Measurements from ENCODE around the gene PRKAG3.
"Not testable (repeated sequence)": the region's sequence is repeated elsewhere in the genome, so short reads cannot be mapped to it uniquely, and the experiment has no call there.

PRKAG3 gene

DNA sequence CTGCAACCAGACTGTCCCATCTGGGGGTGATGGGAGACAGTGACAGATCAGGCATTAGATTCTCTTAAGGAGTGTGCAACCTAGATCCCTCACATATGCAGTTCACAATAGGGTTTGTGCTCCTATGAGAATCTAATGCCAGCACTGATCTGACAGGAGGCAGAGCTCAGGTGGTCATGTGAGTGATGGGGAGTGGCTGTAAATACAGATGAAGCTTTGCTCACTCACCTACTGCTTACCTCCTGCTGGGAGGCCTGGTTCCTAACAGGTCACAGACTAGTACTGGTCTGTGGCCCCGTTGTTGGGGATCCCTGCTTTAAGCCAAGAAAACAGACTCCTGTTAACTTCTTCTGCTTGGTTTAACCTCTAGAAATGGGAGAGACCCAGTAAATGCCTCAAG is 46.5 kb downstream of the PRKAG3 start:
- Mint-ChIP-seq H3K4me1 (peaks cover 4% of the 10 kb centered on the region), H3K4me3 (no peak overlapping the region), H3K27me3 (peaks cover 65% of the 10 kb centered on the region), H3K9me3 (no peaks in the 10 kb centered on the region), H3K27ac (no peak overlapping the region), H3K36me3 (no peaks in the 10 kb centered on the region)
- CTCF ChIA-PET = no interaction called here
- no peak for DNase-seq

DNA sequence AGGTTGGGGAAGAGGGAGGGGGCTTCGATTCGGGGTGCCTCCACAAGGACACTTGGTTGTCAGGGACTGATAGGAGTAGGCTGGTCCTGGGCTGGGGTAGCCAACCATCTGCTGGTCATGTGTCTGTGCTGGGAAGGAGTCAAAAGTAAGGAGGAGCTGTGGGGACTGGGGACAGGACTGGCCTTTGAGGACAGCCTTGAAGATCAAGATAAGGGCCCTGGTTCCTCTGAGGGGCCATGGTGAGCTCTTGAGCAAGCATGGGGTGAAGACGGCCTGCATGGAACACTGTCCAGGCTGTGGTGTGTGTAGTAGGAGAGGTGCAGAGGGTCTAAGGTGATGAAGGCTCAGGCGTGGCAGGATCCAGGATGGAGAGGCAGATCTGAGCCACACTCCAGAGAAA is 47.9 kb downstream of the PRKAG3 start:
- CTCF ChIA-PET = interaction anchor here (0.8 to 1.6 kb wide), 3 partner anchors 64 to 82 kb away, joined by 3 to 4 read pairs (median 3); no protein-coding TSS in a partner anchor
- peaks cover 69% of the 10 kb centered on the region for H3K27me3 Mint-ChIP-seq
- H3K4me1 Mint-ChIP-seq = peaks cover 4% of the 10 kb centered on the region
- H3K36me3 Mint-ChIP-seq = no peaks in the 10 kb centered on the region
- no peak overlapping the region for H3K4me3 Mint-ChIP-seq
- H3K9me3 Mint-ChIP-seq = no peaks in the 10 kb centered on the region
- no peak overlapping the region for H3K27ac Mint-ChIP-seq
- DNase-seq = no peak

DNA sequence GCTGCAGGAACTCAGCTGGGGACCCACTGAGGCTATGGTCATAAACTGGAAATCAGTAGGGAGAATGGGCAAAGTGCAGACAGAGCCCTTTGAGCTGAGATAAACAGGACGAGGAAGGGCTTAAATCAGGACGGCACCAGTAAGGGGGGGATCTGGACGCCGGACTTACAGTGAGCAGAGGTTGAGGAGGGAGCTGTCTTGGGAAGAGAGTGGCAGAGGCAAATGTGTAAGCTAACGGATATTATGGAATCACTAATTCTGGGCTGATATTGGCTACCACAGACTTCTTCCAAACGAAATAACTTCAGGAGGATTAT is 49.1 kb downstream of the PRKAG3 start:
- no peaks in the 10 kb centered on the region for H3K36me3 Mint-ChIP-seq
- no peak overlapping the region for H3K27ac Mint-ChIP-seq
- peaks cover 4% of the 10 kb centered on the region for H3K9me3 Mint-ChIP-seq
- peaks cover 69% of the 10 kb centered on the region for H3K27me3 Mint-ChIP-seq
- peaks cover 4% of the 10 kb centered on the region for H3K4me1 Mint-ChIP-seq
- CTCF ChIA-PET = interaction anchor here (0.6 to 1.6 kb wide), 3 partner anchors 65 to 73 kb away, joined by 3 to 4 read pairs (median 3); no protein-coding TSS in a partner anchor
- no peak overlapping the region for H3K4me3 Mint-ChIP-seq
- no peak for DNase-seq

DNA sequence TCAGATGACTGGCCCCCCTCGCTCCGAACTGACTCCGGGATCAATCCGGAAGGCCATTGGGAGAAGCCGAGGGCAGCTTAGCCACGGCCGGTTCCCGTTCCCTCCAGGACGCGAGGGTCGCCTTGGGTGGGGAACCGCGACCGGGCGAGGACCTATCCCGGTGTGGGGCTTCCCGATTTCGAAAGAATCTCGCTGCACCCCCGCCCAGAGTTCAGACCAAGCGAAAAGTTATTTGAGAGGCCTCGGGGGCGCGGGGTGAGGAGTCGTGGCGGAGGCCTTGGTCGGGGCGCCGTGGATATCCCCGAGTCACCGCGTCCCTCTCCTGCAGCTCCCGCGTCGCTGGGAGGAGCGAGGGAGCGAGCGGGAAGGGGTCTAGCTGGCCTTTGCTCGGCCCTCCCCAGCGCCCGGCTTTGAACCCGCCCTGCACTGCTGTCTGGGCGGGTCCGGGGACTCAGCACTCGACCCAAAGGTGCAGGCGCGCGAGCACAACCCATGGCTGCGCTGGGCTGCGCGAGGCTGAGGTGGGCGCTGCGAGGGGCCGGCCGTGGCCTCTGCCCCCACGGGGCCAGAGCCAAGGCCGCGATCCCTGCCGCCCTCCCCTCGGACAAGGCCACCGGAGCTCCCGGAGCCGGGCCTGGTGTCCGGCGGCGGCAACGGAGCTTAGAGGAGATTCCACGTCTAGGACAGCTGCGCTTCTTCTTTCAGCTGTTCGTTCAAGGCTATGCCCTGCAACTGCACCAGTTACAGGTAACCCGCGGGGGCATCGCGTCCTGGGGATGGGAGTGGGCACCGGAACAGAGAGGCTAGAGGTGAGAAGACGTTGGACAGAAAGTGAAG is 49.7 kb downstream of the PRKAG3 start, which contains the start of gene CYP27A1:
CYP27A1 (plus strand) TSS at position 457 of the 837 bp plus-strand sequence; CDS start at position 493, 36 bp downstream.
- peaks cover 67% of the 10 kb centered on the region for H3K27me3 Mint-ChIP-seq
- H3K27ac Mint-ChIP-seq = no peak within 1 kb of the TSS
- no peak for DNase-seq

DNA sequence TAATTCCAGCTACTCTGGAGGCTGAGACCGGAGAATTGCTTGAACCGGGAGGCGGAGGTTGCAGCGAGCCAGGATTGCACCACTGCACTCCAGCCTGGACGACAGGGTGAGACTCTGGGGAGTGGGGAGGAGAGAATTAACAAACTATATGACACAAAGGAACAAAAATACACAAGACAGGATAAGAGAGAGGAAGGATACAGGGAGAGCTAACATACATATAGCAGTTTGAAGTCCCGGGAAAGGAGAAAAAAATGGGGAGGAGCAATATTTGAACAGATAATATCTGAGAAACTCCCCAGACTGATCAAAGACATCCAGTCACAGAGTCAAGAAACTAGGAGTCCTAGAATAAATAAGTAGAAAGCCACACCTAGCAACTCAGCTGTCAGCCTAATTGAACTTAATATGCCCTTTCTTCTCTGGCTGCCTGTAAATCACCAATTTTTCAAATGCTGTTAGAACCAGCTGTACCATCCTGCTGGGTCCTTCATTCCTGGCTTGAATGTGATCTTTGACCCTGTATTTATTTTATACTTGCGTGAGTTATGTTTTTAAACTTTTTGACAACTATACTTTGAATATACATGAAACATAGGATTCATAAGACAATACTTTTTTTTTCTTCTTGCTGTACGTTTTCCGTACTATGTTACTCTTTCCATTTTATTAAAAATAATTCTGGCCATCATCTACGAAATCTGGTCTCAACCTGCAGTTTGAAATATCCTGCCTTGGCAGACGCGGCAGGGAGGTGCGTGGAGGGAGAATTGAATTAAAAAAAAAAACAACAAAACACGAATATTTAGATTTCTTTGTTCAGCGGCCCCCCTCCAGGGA is 50.5 kb downstream of the PRKAG3 start:
- Mint-ChIP-seq H3K4me1 (peaks cover 4% of the 10 kb centered on the region), H3K4me3 (no peak overlapping the region), H3K36me3 (peaks cover 3% of the 10 kb centered on the region), H3K27me3 (peaks cover 61% of the 10 kb centered on the region), H3K9me3 (peaks cover 13% of the 10 kb centered on the region), H3K27ac (no peak overlapping the region)
- no peak for DNase-seq
- CTCF ChIA-PET = interaction anchor here (0.9 kb wide), 1 partner anchor 69 kb away, joined by 3 read pairs; no protein-coding TSS in a partner anchor

More for the DNA sequence above, 49.7 kb downstream of the PRKAG3 start, which contains the start of gene CYP27A1:
- Mint-ChIP-seq H3K9me3 (peaks cover 9% of the 10 kb centered on the region), H3K4me3 (no peak within 1 kb of the TSS), H3K4me1 (peaks cover 4% of the 10 kb centered on the region), H3K36me3 (peaks cover 3% of the 10 kb centered on the region)
- CTCF ChIA-PET = interaction anchor here (0.6 to 1.6 kb wide), 3 partner anchors 66 to 73 kb away, joined by 3 to 4 read pairs (median 3); no protein-coding TSS in a partner anchor

DNA sequence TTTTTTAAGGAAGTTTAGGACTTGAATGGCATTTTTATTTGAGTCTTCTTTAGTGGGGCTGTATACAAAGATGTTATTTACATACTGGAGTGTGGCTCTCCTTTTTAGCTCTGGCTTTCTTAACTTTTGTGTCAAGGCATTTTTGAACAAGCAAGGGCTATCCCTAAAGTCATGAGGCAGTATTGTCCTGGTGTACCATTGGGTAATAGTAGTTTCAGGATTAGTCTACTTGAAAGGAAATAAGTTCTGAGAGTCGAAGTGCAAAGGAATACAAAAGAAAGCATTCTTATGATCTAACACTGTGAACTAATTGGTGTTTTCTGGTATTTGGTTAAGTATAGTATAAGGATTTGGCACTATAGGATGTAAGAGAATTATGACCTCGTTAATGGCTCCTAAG is 51.6 kb downstream of the PRKAG3 start:
- no peak overlapping the region for H3K27ac Mint-ChIP-seq
- peaks cover 3% of the 10 kb centered on the region for H3K36me3 Mint-ChIP-seq
- peaks cover 51% of the 10 kb centered on the region for H3K27me3 Mint-ChIP-seq
- CTCF ChIA-PET = no interaction called here
- peaks cover 4% of the 10 kb centered on the region for H3K4me1 Mint-ChIP-seq
- no peak overlapping the region for H3K4me3 Mint-ChIP-seq
- peaks cover 15% of the 10 kb centered on the region for H3K9me3 Mint-ChIP-seq
- DNase-seq = no peak

DNA sequence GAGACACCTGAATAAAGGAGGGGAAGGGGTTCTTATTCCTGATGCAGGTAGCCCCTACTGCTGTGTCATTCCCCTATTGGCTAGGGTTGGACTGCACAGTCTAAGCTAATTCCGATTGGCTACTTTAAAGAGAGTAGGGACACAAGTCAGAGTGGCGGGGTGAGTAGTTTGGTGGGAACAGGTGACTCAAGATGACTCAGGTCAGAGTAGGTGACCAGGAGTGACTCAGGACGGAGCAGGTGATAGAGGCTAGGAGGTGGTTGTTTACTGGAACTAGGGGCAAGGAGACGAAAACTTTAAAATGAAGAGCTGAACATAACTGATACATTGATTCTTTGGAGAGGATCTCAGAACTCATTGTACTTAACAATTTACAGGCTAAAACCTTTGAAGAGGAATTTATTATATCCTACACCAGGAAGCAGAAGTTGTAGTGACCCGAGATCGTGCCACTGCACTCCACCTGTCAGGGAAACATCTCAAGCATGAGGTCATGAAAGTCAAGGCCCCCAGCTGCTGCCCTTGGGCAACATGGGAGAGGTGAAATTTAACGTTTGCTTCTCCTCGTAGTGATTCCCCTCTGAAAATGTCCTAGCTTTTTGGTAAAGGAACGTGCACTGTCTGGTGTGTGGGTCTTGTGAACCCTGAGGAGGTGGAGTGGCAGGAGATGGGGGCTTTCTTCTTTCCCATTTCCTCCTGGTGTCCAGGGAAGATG is 54.2 kb downstream of the PRKAG3 start:
- peaks cover 3% of the 10 kb centered on the region for H3K36me3 Mint-ChIP-seq
- H3K9me3 Mint-ChIP-seq = peaks cover 15% of the 10 kb centered on the region
- CTCF ChIA-PET = interaction anchor here (0.6 kb wide), 1 partner anchor 15 kb away, joined by 3 read pairs; no protein-coding TSS in a partner anchor
- H3K27ac Mint-ChIP-seq = no peak overlapping the region
- DNase-seq = no peak
- peaks cover 4% of the 10 kb centered on the region for H3K4me1 Mint-ChIP-seq
- H3K27me3 Mint-ChIP-seq = peaks cover 30% of the 10 kb centered on the region
- H3K4me3 Mint-ChIP-seq = no peak overlapping the region

DNA sequence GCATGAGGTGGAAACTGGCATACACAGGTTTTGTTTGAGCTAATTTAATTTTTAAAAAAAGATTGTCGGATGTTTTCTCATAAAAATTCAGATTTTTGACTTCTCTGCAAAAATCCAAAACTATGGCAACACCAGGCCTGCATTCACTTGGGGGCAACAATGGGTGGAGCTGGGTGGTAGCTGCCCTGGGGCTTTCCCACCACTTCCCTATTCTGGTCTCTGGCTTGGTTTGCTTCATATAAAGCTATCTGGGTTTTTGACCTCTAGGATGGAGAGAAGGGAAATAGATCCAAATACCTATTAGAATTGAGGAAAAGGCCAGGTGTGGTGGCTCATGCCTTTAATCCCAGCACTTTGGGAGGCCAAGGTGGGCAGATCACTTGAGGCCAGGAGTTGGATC is 55.1 kb downstream of the PRKAG3 start:
- no peak for DNase-seq
- H3K27me3 Mint-ChIP-seq = peaks cover 21% of the 10 kb centered on the region
- CTCF ChIA-PET = no interaction called here
- H3K36me3 Mint-ChIP-seq = peaks cover 3% of the 10 kb centered on the region
- peaks cover 4% of the 10 kb centered on the region for H3K4me1 Mint-ChIP-seq
- no peak overlapping the region for H3K4me3 Mint-ChIP-seq
- H3K27ac Mint-ChIP-seq = no peak overlapping the region
- H3K9me3 Mint-ChIP-seq = peaks cover 15% of the 10 kb centered on the region

DNA sequence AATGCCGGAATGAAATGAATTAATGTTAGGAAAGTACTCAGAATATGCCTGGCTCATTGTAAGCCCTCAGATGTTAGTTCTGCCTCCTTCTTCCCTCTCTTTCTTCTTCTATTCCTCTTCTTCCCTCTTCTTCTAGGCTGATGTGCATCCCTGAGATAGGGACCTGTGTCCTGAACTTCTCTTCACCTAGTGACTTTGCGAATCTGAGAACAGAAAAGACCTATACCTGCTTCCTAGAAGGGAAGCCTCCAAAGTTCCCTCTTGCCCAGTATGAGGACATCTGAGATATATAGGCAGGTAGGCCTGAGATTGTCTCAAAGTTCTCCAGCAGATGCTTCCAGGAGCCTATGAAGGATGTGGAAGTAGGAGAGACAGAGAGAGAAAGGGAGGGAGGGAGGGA is 57.7 kb downstream of the PRKAG3 start:
- Mint-ChIP-seq H3K36me3 (peaks cover 3% of the 10 kb centered on the region), H3K9me3 (peaks cover 15% of the 10 kb centered on the region), H3K4me3 (no peak overlapping the region), H3K27ac (no peak overlapping the region), H3K27me3 (peaks cover 4% of the 10 kb centered on the region), H3K4me1 (no peaks in the 10 kb centered on the region)
- CTCF ChIA-PET = no interaction called here
- DNase-seq = no peak

DNA sequence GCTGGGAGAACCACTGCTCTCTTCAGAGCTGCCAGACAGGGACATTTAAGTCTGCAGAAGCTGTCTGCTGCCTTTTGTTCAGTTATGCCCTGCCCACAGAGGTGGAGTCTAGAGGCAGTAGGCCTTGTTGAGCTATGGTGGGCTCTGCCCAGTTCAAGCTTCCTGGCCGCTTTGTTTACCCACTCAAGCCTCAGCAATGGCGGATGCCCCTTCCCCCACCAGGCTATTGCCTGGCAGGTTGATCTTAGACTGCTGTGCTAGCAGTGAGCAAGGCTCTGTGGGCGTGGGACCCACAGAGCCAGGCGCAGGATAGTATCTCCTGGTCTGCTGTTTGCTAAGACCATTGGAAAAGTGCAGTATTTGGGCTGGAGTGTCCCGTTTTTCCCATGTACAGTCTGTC is 58.8 kb downstream of the PRKAG3 start:
- DNase-seq, H3K4me3 Mint-ChIP-seq, H3K4me1 Mint-ChIP-seq, H3K36me3 Mint-ChIP-seq, H3K27ac Mint-ChIP-seq, H3K27me3 Mint-ChIP-seq: not testable (repeated sequence)
- CTCF ChIA-PET = interaction anchor here (0.9 kb wide), 1 partner anchor 19 kb away, joined by 3 read pairs; no protein-coding TSS in a partner anchor
- peaks cover 12% of the 10 kb centered on the region for H3K9me3 Mint-ChIP-seq

Measured in activated naive CD4-positive, alpha-beta T cell treated with anti-CD3 and anti-CD28 coated beads, Interleukin-2, amount 10 ng/mL, durations not matched to agents 7 days and 5 days (primary cell).